MM.1S (cell line): ENCODE measurements around the gene FBXL5.

Source experiments
- CTCF ChIP-seq: fragments of 300-600 bp; sonication (generic); IDR thresholded peaks from 2 replicates; pipeline ENCODE4 v1.5.1; 2016; ENCODE audit warnings: antibody characterized with exemption, low read length, mixed read lengths
- EZH2 ChIP-seq: fragments of 300-600 bp; sonication (generic); optimal IDR thresholded peaks from 2 replicates; pipeline ENCODE3; 2017; ENCODE audit warnings: low read depth, mild to moderate bottlenecking, antibody characterized with exemption, low read length, mixed read lengths

GRCh38 chr4:15651676-15652075, 3.5 kb downstream of the FBXL5 start:
- TF ChIP-seq EZH2 = no peak
- TF ChIP-seq CTCF = no peak
